OCI-M1 (cell line): ENCODE results near the gene MAPK8.
"Not testable (repeated sequence)": the region's sequence is repeated elsewhere in the genome, so short reads cannot be mapped to it uniquely, and the experiment has no call there.

Experiments used
- DNase-seq: peaks from one replicate; lab custom pipeline; 2025; lab: John Stamatoyannopoulos, UW

The MAPK8 gene

DNA sequence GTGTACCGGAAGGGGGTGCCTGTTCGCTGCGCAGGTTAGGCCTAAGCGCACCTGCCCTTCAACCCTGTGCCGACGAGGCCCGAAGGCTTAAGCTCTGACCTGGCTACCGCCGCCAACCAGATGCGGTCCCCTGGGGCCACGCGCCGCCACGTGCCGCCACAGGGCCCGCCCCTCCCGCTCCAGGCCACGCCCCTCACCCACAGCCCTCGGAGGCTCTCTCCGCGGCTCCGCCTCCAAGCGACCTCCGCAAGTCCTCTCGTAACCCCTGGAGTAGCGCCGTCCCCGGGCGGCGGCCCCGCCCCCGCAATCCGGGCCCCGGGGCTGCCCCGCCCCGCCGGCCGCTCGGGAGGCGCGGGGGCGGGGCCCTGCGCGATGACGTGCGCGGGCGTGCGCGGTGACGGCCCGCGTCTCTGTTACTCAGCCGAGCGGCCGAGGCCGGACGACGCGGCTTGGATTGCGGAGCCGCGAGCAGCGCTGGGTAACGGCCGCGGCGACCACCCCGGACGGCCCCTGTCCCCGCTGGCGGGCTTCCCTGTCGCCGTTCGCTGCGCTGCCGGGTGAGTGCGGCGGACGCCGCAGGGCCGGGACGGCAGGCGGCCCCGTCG is at the start of gene MAPK8:
TSS of gene MAPK8 (plus strand) at position 413 of the 605 bp plus-strand sequence. CDS start 94,984 bp downstream, outside the sequence.
- DNase-seq = peak; percentile 96

DNA sequence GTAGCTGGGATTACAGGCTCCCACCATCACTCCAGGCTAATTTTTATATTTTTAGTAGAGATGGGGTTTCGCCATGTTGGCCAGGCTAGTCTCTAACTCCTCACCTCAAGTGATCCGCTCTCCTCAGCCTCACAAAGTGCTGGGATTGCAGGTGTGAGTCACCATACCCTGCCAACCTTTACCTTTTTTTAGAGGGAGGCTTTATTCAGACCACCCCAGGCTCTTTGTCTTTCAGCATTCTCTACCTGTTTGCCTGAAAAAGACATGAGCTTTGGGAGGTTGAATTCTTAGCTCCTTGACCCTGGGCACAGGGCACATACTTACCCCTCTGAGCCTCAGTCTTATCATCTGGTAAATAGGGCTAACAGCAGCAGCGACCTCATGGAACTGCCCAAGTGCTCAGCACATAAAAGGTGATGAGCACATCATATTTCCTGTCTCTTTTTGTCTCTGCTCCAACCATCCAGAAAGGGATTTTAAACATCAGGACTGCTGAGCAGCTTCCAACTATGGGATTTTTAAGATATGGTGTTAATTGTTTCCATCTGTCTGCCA is 49.0 kb upstream of the MAPK8 start:
- no peak for DNase-seq

DNA sequence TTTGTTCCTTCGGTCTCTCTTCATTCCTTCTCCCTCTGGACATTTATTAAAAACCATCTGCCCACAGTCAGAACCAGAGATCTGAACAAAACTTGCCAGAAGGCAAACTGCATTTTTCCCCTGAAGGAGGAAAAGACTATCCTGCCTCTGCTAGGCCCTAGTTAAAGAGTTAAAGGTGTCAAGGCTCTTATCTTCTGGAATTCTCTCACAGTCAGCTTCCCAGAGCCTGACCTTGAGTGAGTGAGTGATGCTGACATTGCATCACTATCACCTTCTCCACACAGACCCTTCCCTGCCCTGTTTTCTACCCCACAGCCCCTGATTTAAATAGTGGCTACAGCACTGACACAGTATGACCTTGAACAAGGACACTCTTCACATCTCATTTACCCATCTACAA is 48.4 kb upstream of the MAPK8 start:
- no peak for DNase-seq

DNA sequence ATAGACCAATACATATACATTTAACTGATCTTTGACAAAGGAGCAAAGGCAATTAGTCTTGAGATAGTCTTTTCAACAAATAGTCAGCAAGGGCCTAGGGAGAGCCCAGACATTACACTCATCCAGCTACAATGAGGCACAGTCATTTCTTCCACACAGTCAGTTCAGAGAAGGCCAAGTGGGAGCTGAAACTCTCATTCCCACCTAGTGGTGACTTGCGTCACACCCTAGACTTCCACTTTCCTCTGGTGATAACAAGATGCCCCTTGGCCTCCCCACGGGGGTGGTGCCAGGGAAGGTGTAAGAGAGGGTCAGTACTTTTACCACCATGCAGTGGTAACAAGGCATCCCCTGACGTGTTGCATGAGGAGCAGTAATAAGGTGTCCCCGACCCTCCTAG is 39.9 kb upstream of the MAPK8 start:
- no peak for DNase-seq

DNA sequence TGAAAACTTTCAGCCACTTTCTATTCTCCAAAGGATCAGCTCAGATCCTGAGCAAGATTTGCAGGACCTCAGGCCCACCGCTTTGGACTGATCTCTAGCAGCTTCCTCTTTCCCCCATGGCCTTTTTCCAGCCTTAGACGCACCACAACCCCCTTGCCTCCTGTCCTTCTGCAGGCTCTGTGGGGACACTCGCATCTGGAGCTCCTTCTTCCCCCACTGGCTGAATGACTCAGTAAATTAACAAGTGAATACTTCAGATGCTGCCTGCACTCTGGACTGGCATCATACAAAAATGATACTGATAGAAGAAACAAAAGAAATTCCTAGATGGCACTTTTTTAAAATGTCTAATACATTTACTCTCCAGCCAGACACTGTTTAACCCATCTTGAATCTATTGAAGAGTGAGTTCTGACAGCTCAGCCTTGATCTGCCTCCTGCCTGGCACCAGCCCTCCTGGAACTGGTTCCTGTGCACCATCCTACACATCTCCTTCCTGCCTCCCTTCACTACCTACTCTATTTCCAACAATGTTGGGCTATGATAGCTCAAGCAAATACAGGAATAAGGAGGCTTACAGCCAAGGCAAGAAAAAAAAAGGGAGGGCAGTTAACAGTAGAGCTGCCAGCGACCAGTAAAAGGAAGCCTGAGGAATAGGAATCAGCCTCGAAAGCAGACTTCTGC is 35.3 kb upstream of the MAPK8 start:
- peak; percentile 67 for DNase-seq

DNA sequence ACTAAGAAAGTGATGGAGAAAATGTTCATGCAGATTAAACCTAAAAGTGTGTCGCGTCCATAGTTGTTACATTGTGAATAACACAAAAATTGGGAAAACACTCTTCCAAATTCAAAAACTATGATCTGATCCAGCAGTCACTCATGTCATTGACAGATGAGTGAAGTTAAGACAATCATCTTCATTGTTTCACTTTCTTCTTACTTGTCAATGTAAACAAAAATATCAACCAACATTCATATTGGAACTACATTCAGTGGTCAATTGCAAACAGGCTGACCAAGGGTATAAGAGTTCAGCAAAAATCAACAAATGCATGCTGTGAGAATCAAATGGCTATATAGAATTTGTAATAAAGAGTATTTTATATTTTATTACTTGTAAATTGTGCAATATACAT is 33.8 kb upstream of the MAPK8 start:
- DNase-seq = no peak

DNA sequence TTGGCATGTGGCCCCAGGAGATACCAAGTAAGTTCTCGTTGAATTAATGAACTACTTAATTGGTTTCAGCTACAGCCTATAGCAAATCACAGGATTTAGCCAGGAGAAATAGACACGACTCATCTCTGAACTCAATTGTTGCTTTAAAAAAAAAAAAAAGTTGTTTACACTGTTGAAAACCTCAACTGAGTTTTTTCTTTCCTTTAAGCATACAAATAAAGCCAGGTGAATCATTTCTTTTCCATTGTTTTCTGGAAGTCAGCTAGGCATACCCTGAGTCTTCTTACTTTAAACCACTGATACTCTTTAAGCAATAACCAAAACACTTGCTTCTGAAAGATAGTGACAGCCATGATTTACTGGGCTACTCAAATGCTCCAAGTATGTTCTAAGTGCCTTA is 32.7 kb upstream of the MAPK8 start:
- DNase-seq = no peak

DNA sequence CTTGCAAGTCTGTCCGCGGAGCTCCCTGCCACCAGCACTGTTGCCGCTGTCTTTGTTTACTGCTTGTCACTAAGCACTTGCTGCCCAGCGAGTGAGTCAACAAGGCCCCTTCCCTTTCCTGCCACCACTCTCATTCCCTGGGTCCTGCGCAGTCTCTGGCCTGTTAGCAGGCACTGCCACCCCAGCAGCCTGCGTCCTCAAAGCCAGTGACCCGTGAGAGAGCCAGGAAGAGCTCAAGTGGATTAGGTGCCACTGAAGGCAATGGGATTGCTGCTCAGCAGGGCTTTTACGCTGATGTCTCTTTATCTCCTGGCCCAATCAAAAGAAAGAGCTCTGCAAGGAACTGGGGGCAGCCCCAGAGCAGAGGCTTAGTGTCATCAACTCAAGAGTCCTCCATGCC is 31.8 kb upstream of the MAPK8 start, which contains the start of gene FRMPD2:
TSS of gene FRMPD2 (minus strand) at position 61 of the 400 bp plus-strand sequence. CDS start 129 bp downstream, outside the sequence.
- no peak for DNase-seq

DNA sequence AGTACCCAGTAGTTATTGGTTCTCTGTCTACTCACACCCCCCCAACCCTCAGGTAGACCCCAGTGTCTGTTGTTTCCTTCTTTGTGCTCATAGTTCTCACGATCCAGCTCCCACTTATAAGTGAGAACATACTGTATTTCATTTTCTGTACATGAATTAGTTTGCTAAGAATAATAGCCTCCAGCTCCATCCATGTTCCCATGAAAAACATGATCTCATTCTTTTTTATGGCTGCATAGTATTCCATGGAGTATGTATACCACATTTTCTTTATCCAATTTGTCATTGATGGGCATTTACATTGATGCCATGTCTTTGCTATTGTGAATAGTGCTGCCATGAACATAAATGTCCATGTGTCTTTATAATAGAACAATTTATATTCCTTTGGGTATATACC is 29.4 kb upstream of the MAPK8 start:
- DNase-seq = no peak

DNA sequence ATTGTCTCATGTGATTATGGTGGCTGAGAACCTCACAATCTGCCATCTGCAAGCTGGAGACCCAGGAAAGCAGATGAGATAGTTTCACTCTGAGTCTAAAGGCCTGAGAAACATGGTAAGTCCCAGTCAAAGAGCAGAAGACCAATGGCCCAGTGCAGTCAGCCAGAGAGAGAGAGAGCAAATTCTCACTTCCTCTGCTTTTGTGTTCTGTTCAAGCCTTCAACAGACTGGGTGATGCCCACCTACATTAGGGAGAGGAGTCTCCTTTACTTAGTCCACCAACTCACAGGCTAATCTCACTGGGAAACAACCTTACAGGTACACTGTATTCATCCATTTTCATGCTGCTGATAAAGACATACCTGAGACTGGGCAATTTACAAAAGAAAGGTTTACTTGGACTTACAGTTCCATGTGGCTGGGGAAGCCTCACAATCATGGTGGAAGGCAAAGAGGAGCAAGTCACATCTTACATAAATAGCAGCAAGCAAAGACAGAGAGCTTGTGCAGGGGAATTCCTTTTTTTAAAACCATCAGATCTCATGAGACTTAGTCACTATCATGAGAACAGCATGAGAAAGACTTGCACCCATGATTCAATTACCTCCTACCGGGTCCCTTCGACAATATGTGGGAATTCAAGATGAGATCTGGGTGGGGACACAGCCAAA is 27.3 kb upstream of the MAPK8 start:
- DNase-seq = no peak

DNA sequence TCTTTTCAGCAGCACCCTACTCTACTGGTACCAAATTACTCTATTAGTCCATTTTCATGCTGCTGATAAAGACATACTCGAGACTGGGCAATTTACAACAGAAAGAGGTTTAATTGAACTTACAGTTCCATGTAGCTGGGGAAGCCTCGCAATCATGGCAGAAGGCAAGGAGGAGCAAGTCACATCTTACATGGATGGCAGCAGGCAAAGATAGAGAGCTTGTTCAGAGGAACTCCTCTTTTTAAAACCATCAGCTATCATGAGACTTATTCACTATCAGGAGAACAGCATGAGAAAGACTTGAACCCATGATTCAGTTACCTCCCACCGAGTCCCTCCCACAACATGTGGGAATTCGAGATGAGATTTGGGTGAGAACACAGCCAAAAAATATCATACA is 24.8 kb upstream of the MAPK8 start:
- DNase-seq = not testable (repeated sequence)

DNA sequence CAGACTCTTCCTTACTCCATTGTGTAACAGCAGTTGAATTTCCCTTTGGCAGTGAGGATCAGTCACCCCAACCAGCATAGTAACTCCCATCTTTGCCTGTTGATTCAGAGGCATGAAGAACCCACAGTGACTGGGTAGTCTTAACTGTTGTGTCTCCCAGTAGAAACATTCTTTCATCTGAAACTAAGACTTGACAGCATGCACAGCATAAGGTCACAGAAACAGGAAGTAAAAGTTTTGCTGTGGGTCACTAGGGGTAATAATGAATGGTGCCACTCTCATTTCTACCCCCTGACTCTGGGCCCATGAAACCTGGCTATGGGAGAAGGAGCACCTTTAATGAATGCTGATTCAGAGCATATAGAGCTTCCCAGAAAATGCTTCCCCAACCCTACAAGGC is 23.6 kb upstream of the MAPK8 start:
- no peak for DNase-seq

DNA sequence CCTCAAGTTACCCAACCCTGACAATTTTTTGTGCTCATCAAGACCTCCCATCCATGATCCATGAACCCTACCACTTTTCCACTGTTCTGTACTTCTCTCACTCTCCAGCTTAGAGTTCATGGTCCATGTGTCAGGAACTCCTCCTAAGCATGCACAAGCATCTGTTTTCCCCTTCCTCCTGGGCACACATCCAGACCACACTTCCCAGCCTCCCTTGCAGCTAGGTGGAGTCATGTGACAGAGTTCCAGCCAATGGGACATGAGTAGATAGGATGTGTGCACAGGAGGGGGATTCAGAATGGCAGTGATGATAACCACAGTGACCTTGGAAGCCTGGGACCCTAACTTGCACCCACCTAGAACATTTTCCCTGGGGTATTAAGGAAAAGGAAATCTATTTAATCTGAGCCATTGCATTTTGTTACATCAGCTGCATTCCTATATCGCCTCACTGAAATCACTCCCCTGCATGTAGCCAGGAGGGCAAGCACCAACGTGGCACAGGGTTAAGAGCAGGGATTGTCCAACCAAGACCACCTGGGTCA is 22.4 kb upstream of the MAPK8 start:
- DNase-seq = peak; percentile 34

DNA sequence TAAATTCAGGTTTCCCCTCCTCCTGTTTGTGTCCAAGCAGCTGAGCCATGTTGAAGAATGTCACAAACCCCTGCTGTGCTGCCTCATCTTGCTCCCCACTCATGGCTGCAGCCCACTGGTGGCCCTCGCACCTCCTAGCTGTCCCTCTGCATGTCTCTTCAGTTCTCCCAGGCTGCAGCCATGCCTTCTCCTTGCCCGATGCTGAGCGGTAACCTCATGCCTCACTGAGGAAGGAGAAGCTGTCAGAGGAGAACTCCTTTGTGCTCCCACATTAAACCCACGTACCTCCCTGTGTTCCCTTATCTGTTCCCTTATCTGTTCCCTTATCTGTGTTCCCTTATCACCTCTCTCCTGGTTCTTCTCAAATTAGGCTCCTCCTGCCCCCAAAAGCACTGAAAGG is 21.7 kb upstream of the MAPK8 start:
- DNase-seq = no peak

DNA sequence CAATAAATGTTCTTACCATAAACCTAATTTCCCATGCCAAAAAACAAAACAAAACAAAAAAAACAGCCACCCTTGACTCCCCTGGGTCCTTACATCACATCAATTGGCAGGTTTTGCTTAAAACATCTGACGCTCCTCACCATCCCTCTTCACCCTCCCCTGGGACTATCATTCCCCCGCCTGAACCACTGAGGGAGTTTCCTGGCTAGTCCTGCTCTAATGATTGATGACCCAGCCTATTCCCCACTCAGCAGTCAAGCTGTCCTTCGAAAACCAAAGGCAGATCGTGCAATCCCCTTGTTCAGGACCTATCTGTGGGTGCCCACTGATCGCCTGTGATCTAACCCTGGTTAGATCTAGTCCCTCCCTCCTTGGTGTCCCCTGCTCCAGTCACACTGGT is 20.8 kb upstream of the MAPK8 start:
- DNase-seq = no peak

DNA sequence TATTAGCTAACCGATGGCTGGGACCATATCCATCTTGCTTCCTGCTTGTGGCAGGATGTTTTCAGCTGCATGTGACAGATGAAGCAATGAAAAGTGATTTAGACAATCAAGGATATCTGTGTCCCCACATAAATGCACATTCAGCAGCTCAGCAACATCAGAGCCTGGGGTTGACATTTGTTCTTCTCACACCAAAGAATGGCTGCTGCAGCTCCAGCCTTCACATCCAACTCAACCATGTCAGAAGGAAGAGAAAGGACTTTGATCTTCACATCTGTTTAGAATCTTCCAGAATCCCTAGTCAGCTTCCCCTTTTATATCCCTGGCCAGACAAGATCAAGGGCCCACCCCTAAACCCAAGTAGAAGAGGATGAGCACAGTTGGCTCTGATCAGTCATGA is 20.1 kb upstream of the MAPK8 start:
- DNase-seq = no peak

DNA sequence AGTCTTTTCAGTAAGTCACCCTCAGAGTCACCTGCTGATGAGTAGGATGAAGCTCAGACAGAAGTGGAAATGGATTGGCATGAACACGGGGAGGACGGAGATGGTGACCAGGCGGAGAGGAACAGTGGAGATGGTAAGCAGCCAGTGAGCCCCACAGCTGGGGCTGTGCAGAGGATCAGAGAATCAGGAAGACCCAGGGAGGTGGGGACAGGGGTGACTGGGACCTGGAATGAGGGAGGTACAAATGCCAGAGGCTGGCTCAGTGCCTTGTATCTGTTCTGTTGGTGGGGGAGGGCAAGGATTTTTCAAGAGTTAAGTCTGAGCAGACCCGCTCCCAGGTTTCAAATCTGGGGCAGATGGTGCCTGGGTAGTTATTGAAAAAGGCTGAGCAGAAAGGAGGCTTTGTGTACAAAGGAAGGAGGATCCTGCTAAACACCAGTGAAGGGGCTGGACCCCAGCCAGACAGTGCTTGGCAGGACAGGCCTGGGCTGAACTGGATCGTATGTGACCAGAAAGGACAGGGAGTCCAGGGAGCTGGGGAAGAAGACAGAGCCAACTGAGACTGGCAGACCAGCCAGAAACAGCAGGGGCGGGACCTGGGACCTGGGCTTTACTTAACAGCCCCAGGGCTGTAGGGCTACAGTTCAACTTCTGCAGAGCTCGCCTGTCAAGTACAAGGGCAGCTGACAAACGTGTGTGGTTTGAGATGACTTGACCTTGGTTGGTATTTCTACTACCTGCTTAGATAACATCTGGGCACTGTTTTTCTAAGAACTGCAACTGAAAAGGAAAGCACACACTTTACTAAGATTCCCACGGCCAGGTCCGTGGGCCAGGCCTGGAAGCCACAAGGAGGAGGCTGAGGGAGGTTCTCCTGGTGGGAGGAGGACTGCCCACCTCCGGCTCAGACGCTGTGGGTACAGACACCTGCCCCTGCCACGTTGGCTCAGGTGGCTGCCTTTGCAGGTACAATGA is 18.8 kb upstream of the MAPK8 start:
- DNase-seq = no peak

DNA sequence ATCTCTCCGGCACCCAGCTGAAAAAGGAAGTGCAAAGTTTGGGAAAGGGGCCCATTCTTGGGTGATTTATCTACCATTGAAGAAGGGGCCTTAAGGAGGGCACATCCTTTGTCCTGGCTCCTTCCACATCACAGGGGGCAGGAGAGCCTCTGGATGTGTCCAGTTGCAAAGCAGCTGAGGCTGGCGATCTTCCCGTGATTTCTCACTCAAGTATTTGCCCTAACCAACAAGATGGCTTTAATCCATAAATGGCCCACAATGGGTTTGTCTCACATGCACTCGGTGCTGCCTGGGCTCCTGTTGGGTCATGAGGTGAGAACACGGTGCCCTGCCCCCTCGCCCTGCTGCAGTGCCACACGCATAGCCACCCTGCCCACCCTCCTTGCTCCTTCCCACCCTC is 17.8 kb upstream of the MAPK8 start:
- DNase-seq = no peak

DNA sequence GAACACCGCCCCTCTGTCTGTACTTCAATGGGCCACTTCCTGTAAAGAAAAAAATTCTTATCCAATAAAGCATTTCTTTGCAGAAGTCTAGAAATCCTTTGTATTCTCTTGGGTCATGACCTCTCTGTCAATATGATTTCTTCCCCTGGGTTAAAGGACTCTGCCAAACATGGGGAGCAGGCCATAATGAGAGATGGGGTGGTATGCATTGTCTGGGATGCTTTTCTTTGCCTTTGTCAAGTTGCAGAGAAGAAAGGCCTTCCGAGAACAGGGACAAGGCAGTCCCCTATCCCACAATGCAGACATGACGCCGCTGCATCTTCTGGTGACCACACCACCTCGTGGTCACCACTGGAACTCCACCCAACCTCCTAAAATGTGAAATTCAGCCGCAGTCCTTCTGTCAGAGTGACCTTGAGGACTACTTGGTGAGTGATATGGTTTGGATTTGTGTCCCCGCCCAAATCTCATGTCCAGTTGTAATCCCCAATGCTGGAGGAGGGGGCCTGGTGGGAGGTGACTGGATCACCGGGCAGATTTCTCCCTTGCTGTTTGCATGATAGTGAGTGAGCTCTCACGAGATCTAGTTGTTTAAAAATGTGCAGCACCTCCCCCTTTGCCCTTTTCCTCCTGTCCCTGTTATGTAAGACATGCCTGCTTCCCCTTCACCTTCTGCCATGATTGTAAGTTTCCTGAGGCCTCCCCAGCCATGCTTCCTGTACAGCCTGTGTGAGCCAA is 16.8 kb upstream of the MAPK8 start:
- DNase-seq = peak; percentile 86

DNA sequence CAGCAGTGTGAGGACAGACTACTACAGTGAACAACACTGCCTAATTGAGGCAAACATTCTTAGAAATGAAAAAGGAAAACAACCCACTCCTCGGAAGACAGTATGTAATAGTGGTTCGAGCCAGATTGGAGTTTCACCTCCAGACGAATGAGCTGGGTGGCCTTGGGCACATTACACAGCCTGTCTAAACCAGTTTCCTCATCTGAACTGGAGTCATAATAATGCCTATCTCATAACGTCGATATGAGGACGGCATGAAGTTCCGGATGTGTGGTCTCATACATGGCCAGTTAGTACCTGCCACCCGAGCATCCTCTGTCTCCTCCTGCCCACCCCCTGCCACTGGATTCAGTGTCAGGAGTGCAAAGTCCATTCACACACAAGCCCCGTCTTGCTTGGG is 16.2 kb upstream of the MAPK8 start:
- DNase-seq = no peak

DNA sequence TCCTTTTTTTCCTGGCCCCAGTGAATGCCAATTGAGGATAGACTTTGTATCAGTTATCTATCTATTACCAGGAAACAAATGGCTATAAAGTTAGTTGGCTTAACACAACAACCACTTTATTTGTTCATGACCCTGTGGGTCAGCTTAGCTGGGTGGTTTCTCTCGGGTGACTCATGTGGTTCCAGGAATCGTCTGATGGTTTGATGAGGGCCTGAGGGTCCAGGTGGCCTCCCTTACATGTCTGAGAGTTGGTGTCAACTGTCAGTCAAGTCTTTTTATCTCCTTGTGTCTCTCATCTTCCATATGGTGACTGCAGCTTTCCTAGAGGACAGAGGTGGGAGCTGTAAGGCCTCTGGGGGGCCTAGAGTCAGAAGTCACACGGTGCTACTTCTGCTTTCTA is 15.3 kb upstream of the MAPK8 start:
- peak; percentile 36 for DNase-seq
